KOPT-K1 (cell line): Measurements from ENCODE around the gene MED12.
A peak's percentile ranks its signal among the peaks of the same experiment; 100 is the strongest.

ENCODE experiments used
- H3K27ac ChIP-seq: fragments of 200-600 bp; sonication (generic); 2 replicates; pipeline ENCODE4 v1.5.1; 2016; ENCODE audit warnings: antibody characterized with exemption, mild to moderate bottlenecking, low read depth, low read length; ENCODE audit not compliant: poor library complexity, severe bottlenecking
- H3K36me3 ChIP-seq: fragments of 200-600 bp; sonication (generic); 2 replicates; pipeline ENCODE4 v1.5.1; 2017; ENCODE audit warnings: antibody characterized with exemption, mild to moderate bottlenecking, low read length, moderate library complexity; ENCODE audit not compliant: insufficient read depth
- H3K9me3 ChIP-seq: fragments of 200-600 bp; sonication (generic); 2 replicates; pipeline ENCODE4 v1.5.1; 2017; ENCODE audit warnings: antibody characterized with exemption, low read length, mild to moderate bottlenecking; ENCODE audit not compliant: insufficient read depth, poor library complexity, severe bottlenecking

The MED12 gene

DNA sequence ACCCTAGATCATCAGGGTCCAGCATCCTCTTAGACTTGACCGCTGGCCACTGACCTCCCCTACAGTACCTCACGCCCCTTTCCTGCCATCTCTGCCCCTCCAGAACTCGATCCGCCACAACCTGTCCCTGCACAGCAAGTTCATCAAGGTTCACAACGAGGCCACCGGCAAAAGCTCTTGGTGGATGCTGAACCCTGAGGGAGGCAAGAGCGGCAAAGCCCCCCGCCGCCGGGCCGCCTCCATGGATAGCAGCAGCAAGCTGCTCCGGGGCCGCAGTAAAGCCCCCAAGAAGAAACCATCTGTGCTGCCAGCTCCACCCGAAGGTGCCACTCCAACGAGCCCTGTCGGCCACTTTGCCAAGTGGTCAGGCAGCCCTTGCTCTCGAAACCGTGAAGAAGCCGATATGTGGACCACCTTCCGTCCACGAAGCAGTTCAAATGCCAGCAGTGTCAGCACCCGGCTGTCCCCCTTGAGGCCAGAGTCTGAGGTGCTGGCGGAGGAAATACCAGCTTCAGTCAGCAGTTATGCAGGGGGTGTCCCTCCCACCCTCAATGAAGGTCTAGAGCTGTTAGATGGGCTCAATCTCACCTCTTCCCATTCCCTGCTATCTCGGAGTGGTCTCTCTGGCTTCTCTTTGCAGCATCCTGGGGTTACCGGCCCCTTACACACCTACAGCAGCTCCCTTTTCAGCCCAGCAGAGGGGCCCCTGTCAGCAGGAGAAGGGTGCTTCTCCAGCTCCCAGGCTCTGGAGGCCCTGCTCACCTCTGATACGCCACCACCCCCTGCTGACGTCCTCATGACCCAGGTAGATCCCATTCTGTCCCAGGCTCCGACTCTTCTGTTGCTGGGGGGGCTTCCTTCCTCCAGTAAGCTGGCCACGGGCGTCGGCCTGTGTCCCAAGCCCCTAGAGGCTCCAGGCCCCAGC lies 17.6 kb upstream of the MED12 start:
- no peaks in the 10 kb centered on the region for H3K9me3 ChIP-seq
- H3K27ac ChIP-seq = peak overlapping the region; percentile 99

GRCh38 chrX:71102292-71102691 lies 16.1 kb upstream of the MED12 start:
- H3K36me3 ChIP-seq = peaks cover 9% of the 10 kb centered on the region
- H3K9me3 ChIP-seq = no peaks in the 10 kb centered on the region
- peak overlapping the region; percentile 99 for H3K27ac ChIP-seq

More for the DNA sequence above, 17.6 kb upstream of the MED12 start:
- no peaks in the 10 kb centered on the region for H3K36me3 ChIP-seq

- H3K9me3 ChIP-seq = no peaks in the 10 kb centered on the region
- peak overlapping the region; percentile 99 for H3K27ac ChIP-seq
- peaks cover 19% of the 10 kb centered on the region for H3K36me3 ChIP-seq
Observed at GRCh38 chrX:71103110-71103983, 15.0 kb upstream of the MED12 start.

- no peaks in the 10 kb centered on the region for H3K9me3 ChIP-seq
- peaks cover 42% of the 10 kb centered on the region for H3K36me3 ChIP-seq
- H3K27ac ChIP-seq = peak overlapping the region; percentile 99
Observed at GRCh38 chrX:71105628-71106027, 12.8 kb upstream of the MED12 start.

GRCh38 chrX:71106427-71106826 lies 12.0 kb upstream of the MED12 start, which contains the start of gene CXorf65:
TSS of gene CXorf65 (minus strand) at chrX:71106740. CDS start at chrX:71106556, 184 bp downstream.
- Histone ChIP-seq H3K9me3 (no peaks in the 10 kb centered on the region), H3K27ac (peak within 1 kb of the TSS; percentile 99), H3K36me3 (peaks cover 43% of the 10 kb centered on the region)

DNA sequence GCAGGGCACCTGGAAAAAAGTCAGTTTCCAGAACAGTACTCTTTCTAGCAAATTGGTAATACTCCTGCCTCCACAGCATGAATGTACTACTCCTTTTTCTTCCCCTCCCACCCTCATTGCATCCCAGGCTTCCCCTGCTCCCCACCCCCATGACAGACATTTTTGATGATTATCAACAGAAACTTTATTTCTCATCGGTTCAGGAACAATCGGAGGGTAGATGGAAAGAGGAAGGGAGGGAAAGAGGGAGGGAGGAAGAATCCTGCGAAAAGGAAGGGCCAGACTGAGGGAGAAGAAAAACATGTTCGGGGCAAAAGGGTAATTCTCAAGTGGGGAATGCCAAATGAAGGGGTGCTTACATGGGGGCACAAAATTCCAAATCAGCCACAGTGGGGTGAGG lies 11.2 kb upstream of the MED12 start:
- H3K9me3 ChIP-seq = no peaks in the 10 kb centered on the region
- peak overlapping the region; percentile 99 for H3K27ac ChIP-seq

GRCh38 chrX:71107762-71108360 lies 10.5 kb upstream of the MED12 start:
- no peaks in the 10 kb centered on the region for H3K9me3 ChIP-seq
- H3K36me3 ChIP-seq = peaks cover 43% of the 10 kb centered on the region
- peak overlapping the region; percentile 99 for H3K27ac ChIP-seq

More for the DNA sequence above, 11.2 kb upstream of the MED12 start:
- peaks cover 43% of the 10 kb centered on the region for H3K36me3 ChIP-seq

GRCh38 chrX:71109051-71109450 lies 9.3 kb upstream of the MED12 start:
- peak overlapping the region; percentile 99 for H3K27ac ChIP-seq
- no peaks in the 10 kb centered on the region for H3K9me3 ChIP-seq

DNA sequence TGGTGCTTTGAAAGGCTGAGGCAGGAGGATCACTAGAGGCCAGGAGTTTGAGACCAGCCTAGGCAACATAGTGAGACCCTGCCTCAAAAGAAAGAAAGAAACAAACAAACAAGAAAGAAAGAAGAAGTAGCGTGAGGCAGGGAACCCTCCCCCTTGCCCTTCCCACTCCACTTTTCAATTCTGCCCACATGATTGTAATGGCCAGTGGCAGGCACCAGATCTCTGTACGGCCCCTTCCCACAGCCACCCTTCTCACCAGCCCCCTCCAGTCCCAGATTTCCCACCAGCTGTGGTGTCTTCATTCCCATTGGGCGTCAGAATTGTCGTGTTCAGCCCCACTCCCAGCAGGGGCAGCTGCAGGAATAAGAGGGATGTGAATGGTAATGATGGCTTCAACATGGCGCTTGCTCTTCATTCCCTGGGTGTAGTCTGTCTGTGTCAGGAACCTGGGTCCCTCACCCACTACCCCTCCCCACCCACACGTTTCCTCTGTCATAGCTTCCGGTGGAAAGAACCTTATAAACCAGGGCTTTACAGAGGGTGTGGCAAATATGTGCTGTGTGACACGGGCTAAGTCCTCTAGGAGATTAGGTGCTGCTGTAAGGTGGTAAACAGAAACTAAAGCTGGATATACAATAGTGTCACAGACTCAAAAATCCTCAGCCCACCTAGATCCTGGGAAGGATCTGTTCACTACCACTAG lies 7.1 kb upstream of the MED12 start, which contains the start of gene IL2RG:
TSS of gene IL2RG (minus strand) at position 437 of the 703 bp plus-strand sequence. CDS start at position 399, 38 bp downstream.
- peaks cover 42% of the 10 kb centered on the region for H3K36me3 ChIP-seq
- peak within 1 kb of the TSS; percentile 99 for H3K27ac ChIP-seq
- H3K9me3 ChIP-seq = no peaks in the 10 kb centered on the region

More at GRCh38 chrX:71109051-71109450, 9.3 kb upstream of the MED12 start:
- peaks cover 43% of the 10 kb centered on the region for H3K36me3 ChIP-seq

GRCh38 chrX:71111921-71112431 lies 6.4 kb upstream of the MED12 start:
- no peaks in the 10 kb centered on the region for H3K9me3 ChIP-seq
- peaks cover 37% of the 10 kb centered on the region for H3K36me3 ChIP-seq
- peak overlapping the region; percentile 99 for H3K27ac ChIP-seq

- H3K9me3 ChIP-seq = no peaks in the 10 kb centered on the region
- H3K36me3 ChIP-seq = peaks cover 26% of the 10 kb centered on the region
- H3K27ac ChIP-seq = peak overlapping the region; percentile 91
Observed at GRCh38 chrX:71117358-71117757, 1.0 kb upstream of the MED12 start.

DNA sequence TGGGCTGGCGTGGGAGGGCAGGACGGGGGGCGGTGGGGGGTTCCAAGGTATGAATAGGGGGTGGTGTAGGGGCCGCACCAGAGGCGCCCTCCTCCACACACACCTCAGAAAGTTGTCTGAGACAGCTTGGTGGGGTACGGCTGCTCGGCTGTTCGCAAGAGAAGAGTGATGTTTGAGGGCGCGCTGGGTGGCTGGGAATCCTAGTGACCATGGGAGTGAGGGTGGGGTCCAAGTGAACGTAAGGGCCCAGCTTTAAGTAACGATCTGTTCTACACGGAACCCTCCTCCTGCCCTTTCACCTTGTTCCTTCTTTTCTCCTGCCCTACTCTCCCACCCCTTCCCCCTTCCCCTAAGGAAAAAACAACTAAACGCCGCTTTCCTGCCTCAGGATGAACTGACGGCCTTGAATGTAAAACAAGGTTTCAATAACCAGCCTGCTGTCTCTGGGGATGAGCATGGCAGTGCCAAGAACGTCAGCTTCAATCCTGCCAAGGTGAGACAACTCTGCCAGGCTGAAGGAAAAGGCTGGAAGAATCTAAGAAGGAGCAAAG lies 664 bp downstream of the MED12 start:
- Histone ChIP-seq H3K27ac (peak overlapping the region; percentile 91), H3K36me3 (peaks cover 43% of the 10 kb centered on the region), H3K9me3 (no peaks in the 10 kb centered on the region)

DNA sequence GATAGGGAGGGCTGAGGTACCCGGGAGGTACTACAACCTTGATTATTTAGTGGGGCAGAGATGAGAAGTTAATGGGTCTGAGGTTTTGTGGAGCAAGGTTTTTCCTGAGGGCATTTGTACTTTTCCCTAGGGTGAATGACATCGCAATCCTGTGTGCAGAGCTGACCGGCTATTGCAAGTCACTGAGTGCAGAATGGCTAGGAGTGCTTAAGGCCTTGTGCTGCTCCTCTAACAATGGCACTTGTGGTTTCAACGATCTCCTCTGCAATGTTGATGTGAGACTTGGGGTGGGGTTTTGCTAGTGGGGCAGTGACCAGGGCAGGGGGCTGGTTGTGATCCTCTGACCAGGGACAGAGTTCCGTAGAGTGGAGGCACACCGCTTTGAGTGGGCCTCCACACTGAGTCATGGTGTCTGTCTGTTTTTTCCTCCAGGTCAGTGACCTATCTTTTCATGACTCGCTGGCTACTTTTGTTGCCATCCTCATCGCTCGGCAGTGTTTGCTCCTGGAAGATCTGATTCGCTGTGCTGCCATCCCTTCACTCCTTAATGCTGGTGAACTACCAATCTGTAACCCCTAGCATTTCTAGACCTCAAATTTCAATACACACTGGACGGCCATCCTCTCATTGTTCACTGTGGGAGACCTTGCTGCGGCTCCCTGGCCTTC lies 9.9 kb downstream of the MED12 start:
- no peaks in the 10 kb centered on the region for H3K9me3 ChIP-seq
- H3K27ac ChIP-seq = peak overlapping the region; percentile 19
- H3K36me3 ChIP-seq = peaks cover 98% of the 10 kb centered on the region
